GM23338 (cell line): ENCODE results near the gene GUCY1A1. TPM values are rescaled to one million over a fixed set of nuclear protein-coding genes. Genes with fewer than 3 reads are reported as not detected.

Experiments
- ATAC-seq: fragments of 200-7000 bp; cut with Tn5 transposase; 3 replicates; pipeline ENCODE4 v1.9.1; 2020
- DNase-seq: peaks from one replicate; pipeline ENCODE4 v3.0.0-alpha.2; 2015; ENCODE audit warnings: low spot score
- H2AFZ ChIP-seq: fragments of 200-600 bp; sonication (generic); 2 replicates; pipeline ENCODE4 v1.8.0; 2016; ENCODE audit warnings: antibody characterized with exemption, mild to moderate bottlenecking, moderate library complexity
- H3F3A ChIP-seq: fragments of 200-600 bp; sonication (generic); replicated peaks from 2 replicates; pipeline ENCODE4 v1.8.0; 2017; ENCODE audit warnings: antibody characterized with exemption, mixed run types, low read depth
- H3K27ac ChIP-seq: fragments of 200-600 bp; sonication (generic); 2 replicates; pipeline ENCODE4 v1.6.1; 2016; ENCODE audit warnings: low read depth
- H3K27me3 ChIP-seq: fragments of 200-600 bp; sonication (generic); 2 replicates; pipeline ENCODE4 v1.8.0; 2016; ENCODE audit warnings: mild to moderate bottlenecking, mixed run types, moderate library complexity; ENCODE audit not compliant: insufficient read depth
- H3K36me3 ChIP-seq: fragments of 200-600 bp; sonication (generic); 2 replicates; pipeline ENCODE4 v1.8.0; 2016; ENCODE audit warnings: mild to moderate bottlenecking; ENCODE audit not compliant: insufficient read depth
- H3K4me1 ChIP-seq: fragments of 200-600 bp; sonication (generic); 2 replicates; pipeline ENCODE4 v1.8.0; 2016; ENCODE audit warnings: mild to moderate bottlenecking, moderate library complexity; ENCODE audit not compliant: insufficient read depth
- H3K4me2 ChIP-seq: fragments of 200-600 bp; sonication (generic); 2 replicates; pipeline ENCODE4 v1.7.1; 2017; ENCODE audit warnings: mixed run types
- H3K4me3 ChIP-seq: fragments of 200-600 bp; sonication (generic); 2 replicates; pipeline ENCODE4 v1.6.1; 2016; ENCODE audit warnings: mixed run types
- H3K79me2 ChIP-seq: fragments of 200-600 bp; sonication (generic); replicated peaks from 2 replicates; pipeline ENCODE4 v1.8.0; 2017; ENCODE audit warnings: mild to moderate bottlenecking; ENCODE audit not compliant: insufficient read depth
- H3K9me2 ChIP-seq: fragments of 200-600 bp; sonication (generic); 2 replicates; pipeline ENCODE4 v1.8.0; 2017; ENCODE audit not compliant: insufficient read depth
- H4K20me1 ChIP-seq: fragments of 200-600 bp; sonication (generic); replicated peaks from 2 replicates; pipeline ENCODE4 v1.8.0; 2017; ENCODE audit warnings: mild to moderate bottlenecking; ENCODE audit not compliant: insufficient read depth
- H3K27ac Mint-ChIP-seq: 2 replicates; pipeline ENCODE4 v1.8.0; 2020; ENCODE audit warnings: inconsistent platforms, mild to moderate bottlenecking, moderate library complexity, mixed read lengths
- H3K27me3 Mint-ChIP-seq: 3 replicates; pipeline ENCODE4 v1.8.0; 2022; ENCODE audit warnings: low read depth, mild to moderate bottlenecking, moderate library complexity, mixed read lengths, inconsistent platforms; ENCODE audit not compliant: insufficient read depth, poor library complexity
- H3K36me3 Mint-ChIP-seq: 3 replicates; pipeline ENCODE4 v1.8.0; 2021; ENCODE audit warnings: low read depth, mild to moderate bottlenecking, inconsistent platforms, moderate library complexity, mixed read lengths
- H3K4me1 Mint-ChIP-seq: 3 replicates; pipeline ENCODE4 v1.8.0; 2020; ENCODE audit warnings: mild to moderate bottlenecking, inconsistent platforms, mixed read lengths
- H3K4me3 Mint-ChIP-seq: 3 replicates; pipeline ENCODE4 v1.8.0; 2021; ENCODE audit warnings: moderate library complexity, mild to moderate bottlenecking, inconsistent platforms, mixed read lengths
- H3K9me3 Mint-ChIP-seq: 3 replicates; pipeline ENCODE4 v1.8.0; 2020; ENCODE audit warnings: moderate library complexity, mild to moderate bottlenecking, inconsistent platforms, mixed read lengths
- CREB1 ChIP-seq: fragments of 250-450 bp; sonication (Bioruptor Pico); IDR thresholded peaks from 2 replicates; pipeline ENCODE4 v1.5.0; 2020; ENCODE audit warnings: low read depth, mild to moderate bottlenecking, moderate library complexity
- CTCF ChIP-seq, 2 experiments: fragments of 200-600 bp in 1 of 2; sonication (generic) in 1 of 2; conservative IDR thresholded peaks; 2 replicates each; pipeline versions ENCODE4 v1.5.1 to v1.6.1; 2016 to 2017; ENCODE audit warnings: antibody characterized with exemption in 2 of 2, low read depth in 2 of 2, mild to moderate bottlenecking in 2 of 2, moderate library complexity in 1 of 2
- ETS1 ChIP-seq: IDR thresholded peaks from 2 replicates; pipeline ENCODE4 v1.6.1; 2016; ENCODE audit warnings: antibody characterized with exemption
- POLR2AphosphoS5 ChIP-seq: IDR thresholded peaks from 2 replicates; pipeline ENCODE4 v1.6.1; 2016; ENCODE audit warnings: antibody characterized with exemption, low read depth
- REST ChIP-seq: IDR thresholded peaks from one replicate; pipeline ENCODE4 v1.6.1; 2018; ENCODE audit warnings: antibody characterized with exemption; ENCODE audit not compliant: unreplicated experiment
- STAT1 ChIP-seq: IDR thresholded peaks from one replicate; pipeline ENCODE4 v1.6.1; 2016; ENCODE audit warnings: antibody characterized with exemption; ENCODE audit not compliant: unreplicated experiment
- ZNF114 ChIP-seq: fragments of 250-450 bp; sonication (Bioruptor Pico); IDR thresholded peaks from 2 replicates; pipeline ENCODE4 v1.5.0; 2020; ENCODE audit warnings: mild to moderate bottlenecking, moderate library complexity
- ZNF331 ChIP-seq: fragments of 250-450 bp; sonication (Bioruptor Pico); IDR thresholded peaks from 2 replicates; pipeline ENCODE4 v1.5.0; 2020; ENCODE audit warnings: low read depth, mild to moderate bottlenecking, moderate library complexity
- ZNF462 ChIP-seq: fragments of 250-450 bp; sonication (Bioruptor Pico); IDR thresholded peaks from 2 replicates; pipeline ENCODE4 v1.5.0; 2020; ENCODE audit warnings: mild to moderate bottlenecking, moderate library complexity
- polyA plus RNA-seq: library from polyadenylated mRNA; unstranded; fragments of >200 nt; fragmentation: Nextera tagmentation; extraction: Ambion mirVana; gene quantifications from 2 replicates; pipeline ENCODE4 v1.2.1, GENCODE V29; 2016
- total RNA-seq: library from RNA; depleted of rRNA; stranded (reverse); fragments of >200 nt; shearing (Covaris generic); gene quantifications from 2 replicates; pipeline ENCODE4 v1.2.3, GENCODE V29; 2014

The GUCY1A1 gene
- total and polyA plus RNA-seq, 2 experiments from 2014 or later: not detected

GRCh38 chr4:155704841-155705404, 38.3 kb downstream of the GUCY1A1 start (continued):
- TF ChIP-seq REST (no peak), ETS1 (no peak)

DNA sequence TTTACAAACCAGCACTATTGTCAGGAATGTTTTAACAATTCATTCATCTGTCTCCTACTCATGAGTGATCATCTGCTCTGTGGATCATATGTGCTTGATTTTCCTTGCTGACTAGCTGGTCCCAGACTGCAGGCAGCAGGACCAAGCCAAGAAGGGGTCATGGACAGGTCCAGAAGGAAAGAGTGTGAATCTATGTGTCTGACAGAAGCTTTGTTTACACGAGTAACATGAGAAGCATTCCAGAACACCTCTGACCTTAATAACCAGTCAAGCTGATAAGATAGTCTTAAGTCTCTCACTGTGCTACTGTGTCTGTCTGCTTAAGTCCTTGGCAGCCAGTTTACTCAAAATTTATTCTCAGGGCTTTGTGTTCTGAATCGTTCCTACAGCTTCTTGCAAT, 39.0 kb downstream of the GUCY1A1 start:
- Mint-ChIP-seq H3K27ac (no peak overlapping the region), H3K36me3 (no peaks in the 10 kb centered on the region), H3K27me3 (no peaks in the 10 kb centered on the region), H3K4me1 (peaks cover 8% of the 10 kb centered on the region), H3K9me3 (no peaks in the 10 kb centered on the region), H3K4me3 (no peak overlapping the region)
- 0 out of 3 replicates have a peak, but pooled peaks have one; percentile 28 for ATAC-seq
- Histone ChIP-seq H3K9me2 (no peaks in the 10 kb centered on the region), H4K20me1 (no peaks in the 10 kb centered on the region), H3K79me2 (no peaks in the 10 kb centered on the region), H3K27me3 (no peaks in the 10 kb centered on the region), H3K4me2 (no peak overlapping the region), H3K27ac (no peak overlapping the region), H2AFZ (no peak overlapping the region), H3K4me1 (no peaks in the 10 kb centered on the region), H3K4me3 (no peak overlapping the region), H3F3A (no peaks in the 10 kb centered on the region), H3K36me3 (no peaks in the 10 kb centered on the region)
- DNase-seq: peak; percentile 10
- no peak for TF ChIP-seq ZNF331 (CRISPR knock-in tag)
- no peak for TF ChIP-seq ZNF114
- no peak for TF ChIP-seq CTCF (conservative IDR thresholded peaks at IDR 0.05; ENCODE audit: low read depth in 2 of 2)
- no peak for TF ChIP-seq ZNF462 (CRISPR knock-in tag)
- no peak for TF ChIP-seq ETS1
- no peak for TF ChIP-seq POLR2AphosphoS5
- TF ChIP-seq STAT1: no peak
- TF ChIP-seq CREB1: no peak
